SK-N-MC (cell line): Measurements from ENCODE around the gene SHD.

ENCODE experiments used
- EZH2 ChIP-seq: fragments of 200-600 bp; sonication (generic); IDR thresholded peaks from one replicate; pipeline ENCODE4 v1.6.1; 2017; ENCODE audit warnings: antibody characterized with exemption
- FOXP2 ChIP-seq: optimal IDR thresholded peaks from 2 replicates; pipeline ENCODE3; 2011; ENCODE audit warnings: mild to moderate bottlenecking, moderate library complexity; ENCODE audit not compliant: insufficient read depth; ENCODE audit errors: extremely low read length, control extremely low read depth
- POLR2AphosphoS5 ChIP-seq: IDR thresholded peaks from 2 replicates; pipeline ENCODE4 v1.6.1; 2012; ENCODE audit warnings: mild to moderate bottlenecking, low read depth, low read length, borderline replicate concordance

DNA sequence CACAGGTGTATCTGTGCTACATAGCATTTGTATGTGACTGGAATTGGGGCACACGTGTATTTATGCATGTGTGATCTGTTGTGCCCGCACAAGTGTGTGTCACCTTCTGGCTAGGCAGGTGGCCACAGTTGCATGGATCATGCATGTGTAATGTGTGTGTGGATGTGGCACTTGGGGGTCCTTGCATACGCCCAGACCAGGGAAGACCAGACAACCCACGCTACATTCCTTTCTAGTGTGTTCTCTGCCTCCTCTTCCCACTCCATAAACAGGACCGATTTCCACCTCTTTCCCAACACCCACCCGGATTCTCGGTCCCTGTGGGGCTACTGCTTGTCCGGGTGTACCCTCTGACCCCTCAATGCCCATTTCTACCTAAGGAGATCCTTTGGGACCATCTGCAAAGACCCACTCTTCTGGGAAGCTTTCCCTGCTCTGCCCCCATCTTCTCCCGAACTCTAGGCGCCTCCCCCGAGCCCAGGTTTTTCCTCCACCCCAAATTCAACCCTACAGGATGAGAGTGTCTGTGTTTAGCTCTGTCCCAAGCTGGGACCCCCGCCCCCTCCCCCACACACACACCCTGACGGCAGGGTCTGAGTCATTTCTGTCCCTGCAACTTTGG, 47.3 kb downstream of the SHD start:
- no peak for TF ChIP-seq EZH2
- TF ChIP-seq POLR2AphosphoS5: no peak
- no peak for TF ChIP-seq FOXP2
